ENCODE measurements around the gene MAGI2. TPM values are rescaled to one million over a fixed set of nuclear protein-coding genes. Genes with fewer than 3 reads are reported as not detected.

Gene MAGI2
- total RNA-seq, 1 donor from 2014 or later, result 2.5 TPM

- H3K36me3 ChIP-seq (ENCODE audit: control insufficient read depth, insufficient read depth, low read length), result no peaks in the 10 kb centered on the region
- TF ChIP-seq CTCF (IDR thresholded peaks at IDR 0.05; ENCODE audit: insufficient read depth, low read length, poor library complexity, severe bottlenecking), result no peak
- H3K4me3 ChIP-seq (ENCODE audit: low read depth, low read length), result no peak overlapping the region
- DNase-seq (ENCODE audit: low read depth), result no peak
- no peaks in the 10 kb centered on the region for H3K27me3 ChIP-seq (ENCODE audit: control insufficient read depth, insufficient read depth, low read length)
These were observed 952.4 kb downstream of the MAGI2 start for GRCh38 chr7:78501064-78501463.

- no peak for DNase-seq (ENCODE audit: low read depth)
- H3K27me3 ChIP-seq (ENCODE audit: control insufficient read depth, insufficient read depth, low read length), result no peaks in the 10 kb centered on the region
- H3K36me3 ChIP-seq (ENCODE audit: control insufficient read depth, insufficient read depth, low read length), result no peaks in the 10 kb centered on the region
- no peak overlapping the region for H3K4me3 ChIP-seq (ENCODE audit: low read depth, low read length)
- no peak for TF ChIP-seq CTCF (IDR thresholded peaks at IDR 0.05; ENCODE audit: insufficient read depth, low read length, poor library complexity, severe bottlenecking)
These were observed 953.5 kb downstream of the MAGI2 start for GRCh38 chr7:78499971-78500370.

- Histone ChIP-seq H3K36me3 (ENCODE audit: control insufficient read depth, insufficient read depth, low read length) (no peaks in the 10 kb centered on the region), H3K4me3 (ENCODE audit: low read depth, low read length) (no peak overlapping the region), H3K27me3 (ENCODE audit: control insufficient read depth, insufficient read depth, low read length) (no peaks in the 10 kb centered on the region)
- DNase-seq (ENCODE audit: low read depth), result no peak
- TF ChIP-seq CTCF (IDR thresholded peaks at IDR 0.05; ENCODE audit: insufficient read depth, low read length, poor library complexity, severe bottlenecking), result no peak
These were observed 954.2 kb downstream of the MAGI2 start for GRCh38 chr7:78499283-78499682.

GRCh38 chr7:78497728-78498427, 955.6 kb downstream of the MAGI2 start:
- no peak for DNase-seq (ENCODE audit: low read depth)
- Histone ChIP-seq H3K36me3 (ENCODE audit: control insufficient read depth, insufficient read depth, low read length) (no peaks in the 10 kb centered on the region), H3K27me3 (ENCODE audit: control insufficient read depth, insufficient read depth, low read length) (no peaks in the 10 kb centered on the region), H3K4me3 (ENCODE audit: low read depth, low read length) (no peak overlapping the region)
- TF ChIP-seq CTCF (IDR thresholded peaks at IDR 0.05; ENCODE audit: insufficient read depth, low read length, poor library complexity, severe bottlenecking), result no peak

GRCh38 chr7:78496096-78496630, 957.3 kb downstream of the MAGI2 start:
- Histone ChIP-seq H3K36me3 (ENCODE audit: control insufficient read depth, insufficient read depth, low read length) (no peaks in the 10 kb centered on the region), H3K27me3 (ENCODE audit: control insufficient read depth, insufficient read depth, low read length) (no peaks in the 10 kb centered on the region), H3K4me3 (ENCODE audit: low read depth, low read length) (no peak overlapping the region)
- no peak for DNase-seq (ENCODE audit: low read depth)
- no peak for TF ChIP-seq CTCF (IDR thresholded peaks at IDR 0.05; ENCODE audit: insufficient read depth, low read length, poor library complexity, severe bottlenecking)

GRCh38 chr7:78493401-78493800, 960.1 kb downstream of the MAGI2 start:
- no peak for TF ChIP-seq CTCF (IDR thresholded peaks at IDR 0.05; ENCODE audit: insufficient read depth, low read length, poor library complexity, severe bottlenecking)
- H3K27me3 ChIP-seq (ENCODE audit: control insufficient read depth, insufficient read depth, low read length), result no peaks in the 10 kb centered on the region
- H3K4me3 ChIP-seq (ENCODE audit: low read depth, low read length), result no peak overlapping the region
- H3K36me3 ChIP-seq (ENCODE audit: control insufficient read depth, insufficient read depth, low read length), result no peaks in the 10 kb centered on the region
- no peak for DNase-seq (ENCODE audit: low read depth)

Measured in kidney epithelial cell (primary cell).